Frontal cortex (tissue), 4 donors: ENCODE data around the gene HSPB6. TPM values are rescaled to one million over a fixed set of nuclear protein-coding genes. Genes with fewer than 3 reads are reported as not detected.
"Not testable (repeated sequence)": the region's sequence is repeated elsewhere in the genome, so short reads cannot be mapped to it uniquely, and the experiment has no call there.

Experiments
- DNase-seq, 2 donors: peaks; one replicate each; pipeline ENCODE4 v3.0.0; 2012; ENCODE audit warnings: low spot score in 2 of 2
- FAIRE-seq: peaks from 2 replicates; lab custom pipeline; 2012; peaks lifted over from hg19 to GRCh38; lab: Jason Lieb, UNC
- total RNA-seq: library from RNA; depleted of rRNA; stranded (reverse); fragments of >200 nt; gene quantifications from one replicate; pipeline ENCODE4 v1.2.3, GENCODE V29; 2014
- donor health status: control.
- donor health status: control.
- donor health status: control.

The HSPB6 gene
- under 0.01 TPM for total RNA-seq

GRCh38 chr19:35756377-35757230 is at the start of gene HSPB6:
HSPB6 (minus strand) TSS chr19:35757029; CDS start chr19:35757008, 21 bp downstream.
- FAIRE-seq (no peak), DNase-seq (peak in 1 of 2 donors; percentile 24)

GRCh38 chr19:35806597-35806996 is 49.8 kb upstream of the HSPB6 start:
- DNase-seq: no peak
- no peak for FAIRE-seq

GRCh38 chr19:35805526-35806102 is 48.8 kb upstream of the HSPB6 start:
- FAIRE-seq (no peak), DNase-seq (no peak)

GRCh38 chr19:35801828-35802227 is 45.0 kb upstream of the HSPB6 start:
- no peak for DNase-seq
- no peak for FAIRE-seq

- FAIRE-seq (no peak), DNase-seq (peak in 1 of 2 donors; percentile 70)
These were observed 40.8 kb upstream of the HSPB6 start for GRCh38 chr19:35797663-35798062.

- DNase-seq (no peak), FAIRE-seq (no peak)
These were observed 40.1 kb upstream of the HSPB6 start for GRCh38 chr19:35796645-35797542.

GRCh38 chr19:35795564-35795963 is 38.7 kb upstream of the HSPB6 start:
- DNase-seq, FAIRE-seq: not testable (repeated sequence)

- FAIRE-seq: no peak
- no peak for DNase-seq
These were observed 36.7 kb upstream of the HSPB6 start for GRCh38 chr19:35793381-35794165.

GRCh38 chr19:35792888-35793287 is 36.1 kb upstream of the HSPB6 start:
- FAIRE-seq (no peak), DNase-seq (no peak)

- DNase-seq (no peak), FAIRE-seq (no peak)
These were observed 35.5 kb upstream of the HSPB6 start for GRCh38 chr19:35792312-35792711.

GRCh38 chr19:35791814-35792279 is 35.0 kb upstream of the HSPB6 start:
- FAIRE-seq (no peak), DNase-seq (no peak)

- FAIRE-seq: no peak
- no peak for DNase-seq
These were observed 34.4 kb upstream of the HSPB6 start for GRCh38 chr19:35790981-35791813.

- DNase-seq (no peak), FAIRE-seq (no peak)
These were observed 33.4 kb upstream of the HSPB6 start for GRCh38 chr19:35789978-35790944.

- DNase-seq (no peak), FAIRE-seq (no peak)
These were observed 32.6 kb upstream of the HSPB6 start for GRCh38 chr19:35789195-35789977.

GRCh38 chr19:35788205-35788960 is 31.6 kb upstream of the HSPB6 start:
- no peak for FAIRE-seq
- DNase-seq: no peak

- DNase-seq (no peak), FAIRE-seq (no peak)
These were observed 30.5 kb upstream of the HSPB6 start for GRCh38 chr19:35787227-35787799.
